ENCODE measurements around the gene THEMIS2. TPM values are rescaled to one million over a fixed set of nuclear protein-coding genes. Genes with fewer than 3 reads are reported as not detected.

The THEMIS2 gene
- total RNA-seq, 1 experiment from 2014 or later: 17.2 TPM

DNA sequence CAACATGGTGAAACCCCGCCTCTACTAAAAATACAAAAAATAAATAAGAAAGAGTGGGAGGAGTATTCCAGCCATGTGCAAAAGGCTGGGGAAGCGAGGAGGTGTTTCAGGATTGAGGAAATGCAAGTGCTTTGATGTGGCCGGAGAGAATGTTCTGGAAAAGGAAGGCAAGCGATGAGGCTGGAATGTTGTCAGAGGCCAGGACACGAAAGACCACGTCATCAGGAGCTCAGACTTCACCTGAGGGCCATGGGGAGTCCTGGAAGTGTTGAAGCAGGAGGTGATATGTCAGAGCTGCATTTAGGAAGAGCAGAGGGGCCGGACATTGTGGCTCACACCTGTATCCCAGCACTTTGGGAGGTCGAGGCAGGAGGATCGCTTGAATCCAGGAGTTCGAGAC is 10.9 kb upstream of the THEMIS2 start:
- Histone ChIP-seq H3K56ac (ENCODE audit: insufficient read length, low read depth, low read length) (no peak overlapping the region), H3K9ac (ENCODE audit: extremely low read depth, insufficient read length, low read length) (no peak overlapping the region), H3K79me1 (ENCODE audit: insufficient read depth, low read depth, low read length, poor library complexity, severe bottlenecking) (no peaks in the 10 kb centered on the region), H3K4me1 (ENCODE audit: insufficient read depth, low read length) (no peaks in the 10 kb centered on the region), H3K4me2 (ENCODE audit: insufficient read depth, insufficient read length, low read length) (no peak overlapping the region), H4K20me1 (ENCODE audit: control insufficient read depth, insufficient read depth, insufficient read length) (no peaks in the 10 kb centered on the region), H2BK15ac (ENCODE audit: low read depth, low read length) (no peak overlapping the region), H3K4ac (ENCODE audit: low read depth, low read length) (no peak overlapping the region), H3K9me3 (ENCODE audit: control insufficient read depth, low read depth, low read length) (no peaks in the 10 kb centered on the region), H4K91ac (ENCODE audit: insufficient read length, low read depth, low read length) (no peak overlapping the region), H3T11ph (ENCODE audit: low read length) (no peak overlapping the region), H2BK12ac (ENCODE audit: insufficient read length, low read depth, low read length) (no peak overlapping the region), H3K23me2 (ENCODE audit: insufficient read length, low read depth, low read length, poor library complexity, severe bottlenecking) (no peaks in the 10 kb centered on the region), H2BK120ac (ENCODE audit: low read depth, low read length, poor library complexity, severe bottlenecking) (no peak overlapping the region), H2AFZ (ENCODE audit: low read length) (no peak overlapping the region), H4K5ac (ENCODE audit: insufficient read length, low read depth, low read length) (no peak overlapping the region), H3K27ac (ENCODE audit: insufficient read length, low read depth, low read length) (no peak overlapping the region), H3K79me2 (ENCODE audit: insufficient read depth, low read length) (no peaks in the 10 kb centered on the region), H3K23ac (ENCODE audit: insufficient read length, low read depth, low read length) (no peak overlapping the region), H3K14ac (ENCODE audit: insufficient read depth, low read length) (no peak overlapping the region), H3K18ac (ENCODE audit: insufficient read length, low read depth, low read length) (no peak overlapping the region), H3K27me3 (ENCODE audit: insufficient read depth, low read length) (no peaks in the 10 kb centered on the region), H2BK20ac (ENCODE audit: low read depth, low read length, poor library complexity, severe bottlenecking) (no peak overlapping the region), H4K8ac (replicated peaks; ENCODE audit: insufficient read length, low read depth, low read length) (no peak overlapping the region), H2AK5ac (ENCODE audit: insufficient read length, low read length) (no peak overlapping the region), H2BK5ac (ENCODE audit: insufficient read length, low read length) (no peak overlapping the region)
- H3K36me3 Mint-ChIP-seq (ENCODE audit: insufficient read depth in 1 of 3, low read depth in 3 of 3): no peaks in the 10 kb centered on the region
- H3K4me3 Mint-ChIP-seq: no peak overlapping the region
- TF ChIP-seq CTCF (conservative IDR thresholded peaks at IDR 0.05): no peak
- WGBS (ENCODE audit: extremely low coverage, insufficient read length, low lambda C conversion rate): no CpG with 5 or more reads among the region's 10 CpGs
- H3K27me3 Mint-ChIP-seq (ENCODE audit: low read depth): no peaks in the 10 kb centered on the region; the same call in 1 of the 2 replicates
- H3K4me1 Mint-ChIP-seq: peaks cover 20 to 26% of the 10 kb centered on the region in 2 experiments
- no peak for DNase-seq
- H3K9me3 Mint-ChIP-seq: no peaks in the 10 kb centered on the region
- no peak overlapping the region; a peak in 1 of 7 replicates for H3K27ac Mint-ChIP-seq

All from H9 (cell line).